ENCODE measurements around the gene KDM4F.

KDM4F gene

GRCh38 chr11:95091663-95092180, 42.5 kb downstream of the KDM4F start:
- no peak for DNase-seq (ENCODE audit: low spot score)

GRCh38 chr11:95092549-95093324, 43.5 kb downstream of the KDM4F start:
- DNase-seq (ENCODE audit: low spot score), result peak; percentile 48

GRCh38 chr11:95093548-95093947, 44.3 kb downstream of the KDM4F start:
- DNase-seq (ENCODE audit: low spot score), result no peak

- no peak for DNase-seq (ENCODE audit: low spot score)
Measured at GRCh38 chr11:95095858-95096587, 46.8 kb downstream of the KDM4F start.

- DNase-seq (ENCODE audit: low spot score), result no peak
Measured at GRCh38 chr11:95097209-95097608, 48.0 kb downstream of the KDM4F start.

- no peak for DNase-seq (ENCODE audit: low spot score)
Measured at GRCh38 chr11:95098826-95099225, 49.6 kb downstream of the KDM4F start.

GRCh38 chr11:95100191-95100648, 51.0 kb downstream of the KDM4F start:
- no peak for DNase-seq (ENCODE audit: low spot score)
